ENCODE data around the gene PARD3. TPM values are rescaled to one million over a fixed set of nuclear protein-coding genes. Genes with fewer than 3 reads are reported as not detected.

PARD3 gene
- polyA plus RNA-seq, 2 of the 4 experiments (the other 2 are of a cell fraction) = 110 to 200 TPM

DNA sequence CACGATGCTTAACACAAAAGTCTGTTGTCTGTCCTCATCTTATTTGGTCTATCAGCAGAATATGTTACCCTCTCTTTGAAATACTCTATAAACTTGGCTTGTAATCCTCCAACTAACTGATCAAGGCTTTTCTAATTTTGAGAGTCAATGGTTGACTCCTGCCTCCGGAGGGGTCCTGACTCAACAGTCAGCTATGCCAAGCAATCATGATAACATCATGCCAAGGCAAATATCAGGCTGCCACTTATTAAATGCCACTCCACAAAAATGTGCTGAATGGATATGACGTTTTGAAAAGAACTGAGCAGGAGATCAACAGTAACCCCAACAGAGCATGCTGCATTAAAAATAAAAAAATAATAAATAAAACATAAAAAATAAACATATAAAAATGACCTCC, 116.1 kb downstream of the PARD3 start:
- ATAC-seq = peak; percentile 62 to 73; a peak in 5 of 6 replicates

DNA sequence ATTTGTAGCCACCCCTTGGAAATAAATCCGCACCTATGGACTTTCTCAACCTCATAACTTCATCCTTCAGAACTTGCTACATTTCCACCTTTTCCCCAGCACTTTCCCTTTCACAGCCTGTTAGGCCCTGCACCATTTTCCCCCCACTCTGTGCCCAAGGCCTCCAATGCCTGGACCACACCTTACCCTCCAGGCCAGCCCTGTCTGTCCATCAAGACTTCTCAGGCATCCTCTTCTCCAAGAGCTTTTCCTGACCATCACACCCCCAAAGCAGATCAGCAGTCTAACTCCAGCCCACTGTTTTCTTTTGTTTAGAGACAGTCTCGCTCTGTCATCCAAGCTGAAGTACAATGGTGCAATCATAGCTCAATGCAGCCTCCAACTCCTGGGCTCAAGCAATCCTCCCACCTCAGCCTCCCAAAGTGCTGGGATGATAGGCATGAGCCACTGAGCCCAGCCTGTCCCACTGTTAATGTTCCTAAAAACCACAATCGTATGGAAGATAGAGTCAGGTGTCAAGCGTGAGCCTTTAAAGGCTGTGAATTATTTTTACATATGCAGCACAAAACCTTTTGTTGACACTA, 116.8 kb downstream of the PARD3 start:
- H3K4me1 ChIP-seq = peaks cover 80% of the 10 kb centered on the region
- CTCF ChIA-PET = interaction anchor here (1.2 to 1.9 kb wide), 2 partner anchors 26 to 35 kb away, joined by 4 to 7 read pairs; no protein-coding TSS in a partner anchor
- H3K4me3 ChIP-seq = peak overlapping the region; percentile 12; the same call in 2 of the 3 replicates
- H3K27ac ChIP-seq = peak overlapping the region; percentile 69 to 86
- DNase-seq (ENCODE audit: low read depth in 1 of 2, low spot score in 1 of 2) (no peak), FAIRE-seq (no peak), ATAC-seq (no peak)
- H3K9me3 ChIP-seq = no peaks in the 10 kb centered on the region
- no peak for TF ChIP-seq NFE2L2 (conservative IDR thresholded peaks at IDR 0.05; ENCODE audit: low read length)
- TF ChIP-seq ESRRA (IDR thresholded peaks at IDR 0.05; ENCODE audit: borderline replicate concordance, low read length) = no peak
- TF ChIP-seq MYC (IDR thresholded peaks at IDR 0.05; ENCODE audit: borderline replicate concordance, low read length) = no peak
- no peak for TF ChIP-seq RCOR1 (IDR thresholded peaks at IDR 0.05; ENCODE audit: low read depth, low read length)
- no peak for TF ChIP-seq TFCP2L1 (CRISPR knock-in tag; IDR thresholded peaks at IDR 0.05)
- TF ChIP-seq FOSL2 (IDR thresholded peaks at IDR 0.05) = no peak
- TF ChIP-seq FOSL2 (CRISPR knock-in tag; IDR thresholded peaks at IDR 0.05) = no peak
- no peak for TF ChIP-seq ZSCAN20 (CRISPR knock-in tag; IDR thresholded peaks at IDR 0.05)
- TF ChIP-seq CBX8 (IDR thresholded peaks at IDR 0.05) = no peak
- no peak for TF ChIP-seq EHF (CRISPR knock-in tag; IDR thresholded peaks at IDR 0.05)
- TF ChIP-seq, protein P1, sequence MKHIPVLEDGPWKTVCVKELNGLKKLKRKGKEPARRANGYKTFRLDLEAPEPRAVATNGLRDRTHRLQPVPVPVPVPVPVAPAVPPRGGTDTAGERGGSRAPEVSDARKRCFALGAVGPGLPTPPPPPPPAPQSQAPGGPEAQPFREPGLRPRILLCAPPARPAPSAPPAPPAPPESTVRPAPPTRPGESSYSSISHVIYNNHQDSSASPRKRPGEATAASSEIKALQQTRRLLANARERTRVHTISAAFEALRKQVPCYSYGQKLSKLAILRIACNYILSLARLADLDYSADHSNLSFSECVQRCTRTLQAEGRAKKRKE (CRISPR knock-in tag; IDR thresholded peaks at IDR 0.05; ENCODE audit: low read depth) = no peak
- TF ChIP-seq HOXB13 (CRISPR knock-in tag; IDR thresholded peaks at IDR 0.05; ENCODE audit: low read depth) = no peak
- no peak for TF ChIP-seq EP300 (IDR thresholded peaks at IDR 0.05)
- TF ChIP-seq ZC3H11A (IDR thresholded peaks at IDR 0.05) = no peak
- no peak for TF ChIP-seq SREBF2 (IDR thresholded peaks at IDR 0.05)
- no peak for TF ChIP-seq CEBPB (IDR thresholded peaks at IDR 0.05)
- no peak for TF ChIP-seq HDAC2 (IDR thresholded peaks at IDR 0.05)
- no peak for TF ChIP-seq CHD4 (IDR thresholded peaks at IDR 0.05; ENCODE audit: borderline replicate concordance)
- no peak for TF ChIP-seq HOXA7 (CRISPR knock-in tag; IDR thresholded peaks at IDR 0.05)
- TF ChIP-seq SMC3 (IDR thresholded peaks at IDR 0.05) = no peak
- TF ChIP-seq, protein P2, sequence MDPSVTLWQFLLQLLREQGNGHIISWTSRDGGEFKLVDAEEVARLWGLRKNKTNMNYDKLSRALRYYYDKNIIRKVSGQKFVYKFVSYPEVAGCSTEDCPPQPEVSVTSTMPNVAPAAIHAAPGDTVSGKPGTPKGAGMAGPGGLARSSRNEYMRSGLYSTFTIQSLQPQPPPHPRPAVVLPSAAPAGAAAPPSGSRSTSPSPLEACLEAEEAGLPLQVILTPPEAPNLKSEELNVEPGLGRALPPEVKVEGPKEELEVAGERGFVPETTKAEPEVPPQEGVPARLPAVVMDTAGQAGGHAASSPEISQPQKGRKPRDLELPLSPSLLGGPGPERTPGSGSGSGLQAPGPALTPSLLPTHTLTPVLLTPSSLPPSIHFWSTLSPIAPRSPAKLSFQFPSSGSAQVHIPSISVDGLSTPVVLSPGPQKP (IDR thresholded peaks at IDR 0.05; ENCODE audit: low read depth, low read length) = no peak
- POLR2A ChIA-PET = no interaction called here
- peak overlapping the region; percentile 69 for H3K4me2 ChIP-seq
- 88% methylated on average over 4 of the region's 4 CpGs for WGBS (ENCODE audit: missing lambda C conversion rate)

More for the DNA sequence above, 116.1 kb downstream of the PARD3 start:
- H3K4me3 ChIP-seq = peak overlapping the region; percentile 12; the same call in 1 of the 3 replicates
- TF ChIP-seq, protein P3, sequence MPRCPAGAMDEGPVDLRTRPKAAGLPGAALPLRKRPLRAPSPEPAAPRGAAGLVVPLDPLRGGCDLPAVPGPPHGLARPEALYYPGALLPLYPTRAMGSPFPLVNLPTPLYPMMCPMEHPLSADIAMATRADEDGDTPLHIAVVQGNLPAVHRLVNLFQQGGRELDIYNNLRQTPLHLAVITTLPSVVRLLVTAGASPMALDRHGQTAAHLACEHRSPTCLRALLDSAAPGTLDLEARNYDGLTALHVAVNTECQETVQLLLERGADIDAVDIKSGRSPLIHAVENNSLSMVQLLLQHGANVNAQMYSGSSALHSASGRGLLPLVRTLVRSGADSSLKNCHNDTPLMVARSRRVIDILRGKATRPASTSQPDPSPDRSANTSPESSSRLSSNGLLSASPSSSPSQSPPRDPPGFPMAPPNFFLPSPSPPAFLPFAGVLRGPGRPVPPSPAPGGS (IDR thresholded peaks at IDR 0.05) = peak; percentile 59; the same call in 1 of the 3 replicates
- TF ChIP-seq RAD21 (conservative IDR thresholded peaks at IDR 0.05 in 1 of 2, IDR thresholded peaks at IDR 0.05 in 1 of 2) (peak in 1 of 2 experiments; percentile 18; a peak in 1 of 5 replicates), JUN (IDR thresholded peaks at IDR 0.05) (peak in 1 of 2 experiments; percentile 68; a peak in 3 of 5 replicates), FOSL2 (IDR thresholded peaks at IDR 0.05) (peak; percentile 76), FOSL2 (CRISPR knock-in tag; IDR thresholded peaks at IDR 0.05) (peak; percentile 87), NPAS2 (CRISPR knock-in tag; IDR thresholded peaks at IDR 0.05; ENCODE audit: borderline replicate concordance) (no peak), ZC3H11A (IDR thresholded peaks at IDR 0.05) (no peak), JUNB (IDR thresholded peaks at IDR 0.05) (peak; percentile 90), GATA3 (IDR thresholded peaks at IDR 0.05; ENCODE audit: borderline replicate concordance) (peak; percentile 99), SMC3 (IDR thresholded peaks at IDR 0.05) (peak; percentile 15; the same call in 1 of the 3 replicates), ESRRA (IDR thresholded peaks at IDR 0.05; ENCODE audit: borderline replicate concordance, low read length) (no peak), HOXB5 (CRISPR knock-in tag; IDR thresholded peaks at IDR 0.05) (no peak), ZFP36 (IDR thresholded peaks at IDR 0.05; ENCODE audit: borderline replicate concordance, partially characterized antibody) (no peak), CEBPB (IDR thresholded peaks at IDR 0.05) (peak in 1 of 2 experiments; percentile 75; a peak in 2 of 4 replicates), NFE2L2 (conservative IDR thresholded peaks at IDR 0.05; ENCODE audit: low read length) (0 out of 2 replicates have a peak, but pooled peaks have one; percentile 13), ZNF302 (CRISPR knock-in tag; IDR thresholded peaks at IDR 0.05) (no peak), RARB (CRISPR knock-in tag; IDR thresholded peaks at IDR 0.05) (no peak), MAFK (IDR thresholded peaks at IDR 0.05; ENCODE audit: partially characterized antibody) (peak; percentile 62), HDAC2 (IDR thresholded peaks at IDR 0.05) (no peak), CBX8 (IDR thresholded peaks at IDR 0.05) (no peak), CBX2 (IDR thresholded peaks at IDR 0.05; ENCODE audit: borderline replicate concordance, low read depth) (no peak), EP300 (IDR thresholded peaks at IDR 0.05) (peak; percentile 58 to 84; a peak in 3 of 5 replicates), FOXS1 (CRISPR knock-in tag; IDR thresholded peaks at IDR 0.05) (no peak)
- TF ChIP-seq, protein P4, sequence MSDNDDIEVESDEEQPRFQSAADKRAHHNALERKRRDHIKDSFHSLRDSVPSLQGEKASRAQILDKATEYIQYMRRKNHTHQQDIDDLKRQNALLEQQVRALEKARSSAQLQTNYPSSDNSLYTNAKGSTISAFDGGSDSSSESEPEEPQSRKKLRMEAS (IDR thresholded peaks at IDR 0.05) = peak; percentile 80
- TF ChIP-seq, protein P5, sequence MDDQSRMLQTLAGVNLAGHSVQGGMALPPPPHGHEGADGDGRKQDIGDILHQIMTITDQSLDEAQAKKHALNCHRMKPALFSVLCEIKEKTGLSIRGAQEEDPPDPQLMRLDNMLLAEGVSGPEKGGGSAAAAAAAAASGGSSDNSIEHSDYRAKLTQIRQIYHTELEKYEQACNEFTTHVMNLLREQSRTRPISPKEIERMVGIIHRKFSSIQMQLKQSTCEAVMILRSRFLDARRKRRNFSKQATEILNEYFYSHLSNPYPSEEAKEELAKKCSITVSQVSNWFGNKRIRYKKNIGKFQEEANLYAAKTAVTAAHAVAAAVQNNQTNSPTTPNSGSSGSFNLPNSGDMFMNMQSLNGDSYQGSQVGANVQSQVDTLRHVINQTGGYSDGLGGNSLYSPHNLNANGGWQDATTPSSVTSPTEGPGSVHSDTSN (IDR thresholded peaks at IDR 0.05) = peak; percentile 50; the same call in 1 of the 2 replicates
- TF ChIP-seq, protein P6, sequence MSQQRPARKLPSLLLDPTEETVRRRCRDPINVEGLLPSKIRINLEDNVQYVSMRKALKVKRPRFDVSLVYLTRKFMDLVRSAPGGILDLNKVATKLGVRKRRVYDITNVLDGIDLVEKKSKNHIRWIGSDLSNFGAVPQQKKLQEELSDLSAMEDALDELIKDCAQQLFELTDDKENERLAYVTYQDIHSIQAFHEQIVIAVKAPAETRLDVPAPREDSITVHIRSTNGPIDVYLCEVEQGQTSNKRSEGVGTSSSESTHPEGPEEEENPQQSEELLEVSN (IDR thresholded peaks at IDR 0.05; ENCODE audit: borderline replicate concordance, low read depth) = 0 out of 2 replicates have a peak, but pooled peaks have one; percentile 24
- H3K4me1 ChIP-seq = peaks cover 87% of the 10 kb centered on the region
- ChIA-PET POLR2A (no interaction called here), CTCF (interaction anchor here (1.0 to 1.9 kb wide), 3 partner anchors 14 to 25 kb away, joined by 3 to 7 read pairs (median 5); no protein-coding TSS in a partner anchor)
- DNase-seq (ENCODE audit: low read depth in 1 of 2, low spot score in 1 of 2) = peak; percentile 63 to 76
- WGBS (ENCODE audit: missing lambda C conversion rate) = 2% methylated on average over 3 of the region's 3 CpGs
- no peaks in the 10 kb centered on the region for H3K9me3 ChIP-seq
- peak overlapping the region; percentile 69 for H3K4me2 ChIP-seq
- peak overlapping the region; percentile 69 to 86 for H3K27ac ChIP-seq
- peak; percentile 68 for FAIRE-seq

Data from A549 (cell line).